ENCODE results near the gene DENND1C.

DNA sequence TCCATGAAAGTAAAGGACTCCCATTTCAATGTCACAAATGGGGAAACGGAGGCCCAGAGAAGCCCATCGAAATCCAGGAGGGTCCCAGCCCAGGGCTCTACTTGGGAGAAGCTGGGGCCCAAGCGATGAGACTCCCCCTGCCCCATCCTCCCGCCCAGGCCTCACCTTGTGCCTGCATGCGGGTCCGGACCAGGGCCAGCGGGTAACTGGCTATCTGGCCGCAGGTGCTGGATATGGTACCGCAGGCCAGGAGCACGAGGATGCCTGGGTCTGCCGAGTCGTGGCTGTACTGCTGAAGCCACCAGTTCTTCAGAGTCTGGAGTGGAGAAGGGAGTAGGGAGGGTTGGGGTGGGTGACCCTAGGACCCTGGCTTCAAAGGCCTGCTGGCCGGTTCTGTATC, 37.6 kb downstream of the DENND1C start:
- TF ChIP-seq POLR2A (IDR thresholded peaks at IDR 0.05; ENCODE audit: extremely low read depth, insufficient read length): no peak
- TF ChIP-seq, protein P1, sequence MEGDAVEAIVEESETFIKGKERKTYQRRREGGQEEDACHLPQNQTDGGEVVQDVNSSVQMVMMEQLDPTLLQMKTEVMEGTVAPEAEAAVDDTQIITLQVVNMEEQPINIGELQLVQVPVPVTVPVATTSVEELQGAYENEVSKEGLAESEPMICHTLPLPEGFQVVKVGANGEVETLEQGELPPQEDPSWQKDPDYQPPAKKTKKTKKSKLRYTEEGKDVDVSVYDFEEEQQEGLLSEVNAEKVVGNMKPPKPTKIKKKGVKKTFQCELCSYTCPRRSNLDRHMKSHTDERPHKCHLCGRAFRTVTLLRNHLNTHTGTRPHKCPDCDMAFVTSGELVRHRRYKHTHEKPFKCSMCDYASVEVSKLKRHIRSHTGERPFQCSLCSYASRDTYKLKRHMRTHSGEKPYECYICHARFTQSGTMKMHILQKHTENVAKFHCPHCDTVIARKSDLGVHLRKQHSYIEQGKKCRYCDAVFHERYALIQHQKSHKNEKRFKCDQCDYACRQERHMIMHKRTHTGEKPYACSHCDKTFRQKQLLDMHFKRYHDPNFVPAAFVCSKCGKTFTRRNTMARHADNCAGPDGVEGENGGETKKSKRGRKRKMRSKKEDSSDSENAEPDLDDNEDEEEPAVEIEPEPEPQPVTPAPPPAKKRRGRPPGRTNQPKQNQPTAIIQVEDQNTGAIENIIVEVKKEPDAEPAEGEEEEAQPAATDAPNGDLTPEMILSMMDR (IDR thresholded peaks at IDR 0.05; ENCODE audit: low read depth, low read length): no peak
